Measurements from ENCODE around the gene SYNPO2.

The SYNPO2 gene

GRCh38 chr4:119103263-119103662 is 214.6 kb downstream of the SYNPO2 start:
- H3K27ac Mint-ChIP-seq: no peak overlapping the region
- no peaks in the 10 kb centered on the region for H3K4me1 Mint-ChIP-seq (ENCODE audit: low read depth in 2 of 2)
- DNase-seq: no peak
- no peak overlapping the region for H3K4me3 Mint-ChIP-seq
- no peak for ATAC-seq (replicated peaks)
- no peaks in the 10 kb centered on the region for H3K36me3 Mint-ChIP-seq (ENCODE audit: insufficient read depth)
- H3K27me3 Mint-ChIP-seq: peaks cover 19 to 23% of the 10 kb centered on the region in 2 donors
- H3K9me3 Mint-ChIP-seq: no peaks in the 10 kb centered on the region

GRCh38 chr4:119104644-119105273 is 216.1 kb downstream of the SYNPO2 start:
- Mint-ChIP-seq H3K4me3 (no peak overlapping the region), H3K27me3 (peaks cover 19 to 23% of the 10 kb centered on the region in 2 donors), H3K27ac (no peak overlapping the region), H3K36me3 (ENCODE audit: insufficient read depth) (no peaks in the 10 kb centered on the region), H3K9me3 (no peaks in the 10 kb centered on the region), H3K4me1 (ENCODE audit: low read depth in 2 of 2) (no peaks in the 10 kb centered on the region)
- DNase-seq: no peak
- ATAC-seq (replicated peaks): no peak

- peaks cover 17 to 19% of the 10 kb centered on the region in 2 donors for H3K27me3 Mint-ChIP-seq
- H3K9me3 Mint-ChIP-seq: no peaks in the 10 kb centered on the region
- H3K36me3 Mint-ChIP-seq (ENCODE audit: insufficient read depth): no peaks in the 10 kb centered on the region
- no peak for DNase-seq
- no peak overlapping the region for H3K4me3 Mint-ChIP-seq
- no peak overlapping the region for H3K27ac Mint-ChIP-seq
- ATAC-seq (replicated peaks): no peak
- H3K4me1 Mint-ChIP-seq (ENCODE audit: low read depth in 2 of 2): no peaks in the 10 kb centered on the region
Measured at GRCh38 chr4:119105605-119106004, 217.0 kb downstream of the SYNPO2 start.

GRCh38 chr4:119106036-119107000 is 217.7 kb downstream of the SYNPO2 start:
- Mint-ChIP-seq H3K4me3 (no peak overlapping the region), H3K9me3 (no peaks in the 10 kb centered on the region), H3K4me1 (ENCODE audit: low read depth in 2 of 2) (no peaks in the 10 kb centered on the region), H3K36me3 (ENCODE audit: insufficient read depth) (no peaks in the 10 kb centered on the region), H3K27me3 (peaks cover 11 to 12% of the 10 kb centered on the region in 2 donors), H3K27ac (no peak overlapping the region)
- no peak for DNase-seq
- ATAC-seq (replicated peaks): no peak

GRCh38 chr4:119110121-119110520 is 221.5 kb downstream of the SYNPO2 start:
- DNase-seq (no peak), ATAC-seq (replicated peaks) (no peak)
- H3K9me3 Mint-ChIP-seq: no peaks in the 10 kb centered on the region
- H3K36me3 Mint-ChIP-seq (ENCODE audit: insufficient read depth): no peaks in the 10 kb centered on the region
- H3K27me3 Mint-ChIP-seq: peaks cover 11 to 14% of the 10 kb centered on the region in 2 donors
- no peak overlapping the region for H3K4me3 Mint-ChIP-seq
- no peak overlapping the region for H3K27ac Mint-ChIP-seq
- H3K4me1 Mint-ChIP-seq (ENCODE audit: low read depth in 2 of 2): no peaks in the 10 kb centered on the region
